Gastroesophageal sphincter (tissue), 3 donors: ENCODE data around the gene MYT1.

ENCODE experiments used
- POLR2A ChIP-seq, 2 donors: fragments of 450-650 bp; IDR thresholded peaks; one replicate each; pipeline ENCODE4 v1.6.1; 2017; ENCODE audit warnings: antibody characterized with exemption in 2 of 2, mild to moderate bottlenecking in 2 of 2, moderate library complexity in 1 of 2
- POLR2AphosphoS5 ChIP-seq: sonication (generic); formaldehyde crosslinking; IDR thresholded peaks from one replicate; pipeline ENCODE4 v1.6.1; 2017; ENCODE audit warnings: antibody characterized with exemption
- TF ChIP-seq, protein P1 (sequence below), 4 experiments: fragments of 200-600 bp in 2 of 4; fragments of 450-650 bp in 2 of 4; sonication (generic) in 1 of 4; IDR thresholded peaks; one replicate each; pipeline ENCODE4 v1.5.1; 2017 to 2019; ENCODE audit warnings: antibody characterized with exemption in 4 of 4, mild to moderate bottlenecking in 2 of 4, moderate library complexity in 2 of 4

DNA sequence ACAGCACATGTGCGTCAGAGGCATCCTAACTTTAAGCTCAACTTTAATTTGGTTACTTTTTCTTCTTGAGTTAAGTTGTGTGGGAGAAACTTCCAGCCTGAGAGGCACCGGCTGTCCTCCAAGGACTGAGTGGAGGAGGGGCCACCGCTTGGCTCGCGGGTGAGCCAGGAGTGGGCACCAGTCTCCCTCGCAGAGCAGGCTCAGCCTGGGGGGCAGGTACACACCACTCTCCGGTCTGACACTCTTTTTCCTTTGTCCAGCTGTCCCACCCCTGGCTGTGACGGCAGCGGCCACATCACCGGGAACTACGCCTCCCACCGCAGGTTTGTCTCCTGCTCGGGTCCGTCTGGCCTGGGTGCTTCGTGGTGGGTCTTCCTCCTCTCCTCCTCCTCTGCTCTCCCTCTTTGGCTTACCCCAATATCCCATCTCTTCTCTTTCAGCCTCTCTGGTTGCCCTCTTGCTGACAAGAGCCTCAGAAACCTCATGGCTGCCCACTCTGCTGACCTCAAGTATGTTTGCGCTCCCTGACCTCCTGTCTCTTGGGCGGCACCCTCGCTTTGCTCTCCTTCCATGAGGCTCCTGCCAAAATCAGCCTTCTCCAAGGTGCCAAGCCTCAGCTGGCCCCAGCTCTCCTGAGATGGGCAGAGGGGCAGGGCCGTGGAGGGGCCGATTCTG lies 58.7 kb downstream of the MYT1 start:
- TF ChIP-seq POLR2A (IDR thresholded peaks at IDR 0.05) (no peak), POLR2AphosphoS5 (no peak)
- TF ChIP-seq, protein P1, sequence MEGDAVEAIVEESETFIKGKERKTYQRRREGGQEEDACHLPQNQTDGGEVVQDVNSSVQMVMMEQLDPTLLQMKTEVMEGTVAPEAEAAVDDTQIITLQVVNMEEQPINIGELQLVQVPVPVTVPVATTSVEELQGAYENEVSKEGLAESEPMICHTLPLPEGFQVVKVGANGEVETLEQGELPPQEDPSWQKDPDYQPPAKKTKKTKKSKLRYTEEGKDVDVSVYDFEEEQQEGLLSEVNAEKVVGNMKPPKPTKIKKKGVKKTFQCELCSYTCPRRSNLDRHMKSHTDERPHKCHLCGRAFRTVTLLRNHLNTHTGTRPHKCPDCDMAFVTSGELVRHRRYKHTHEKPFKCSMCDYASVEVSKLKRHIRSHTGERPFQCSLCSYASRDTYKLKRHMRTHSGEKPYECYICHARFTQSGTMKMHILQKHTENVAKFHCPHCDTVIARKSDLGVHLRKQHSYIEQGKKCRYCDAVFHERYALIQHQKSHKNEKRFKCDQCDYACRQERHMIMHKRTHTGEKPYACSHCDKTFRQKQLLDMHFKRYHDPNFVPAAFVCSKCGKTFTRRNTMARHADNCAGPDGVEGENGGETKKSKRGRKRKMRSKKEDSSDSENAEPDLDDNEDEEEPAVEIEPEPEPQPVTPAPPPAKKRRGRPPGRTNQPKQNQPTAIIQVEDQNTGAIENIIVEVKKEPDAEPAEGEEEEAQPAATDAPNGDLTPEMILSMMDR (IDR thresholded peaks at IDR 0.05) = no peak
